KMS-11 (cell line): ENCODE results near the gene ATP8A2.

ENCODE experiments used
- H2AFZ ChIP-seq: fragments of 200-600 bp; sonication (generic); 2 replicates; pipeline ENCODE4 v1.6.1; 2016; ENCODE audit warnings: antibody characterized with exemption, mixed run types, low read depth
- H3K27ac ChIP-seq: fragments of 200-600 bp; sonication (generic); 2 replicates; pipeline ENCODE4 v1.6.1; 2016; ENCODE audit warnings: mild to moderate bottlenecking, mixed run types
- H3K27me3 ChIP-seq: fragments of 200-600 bp; sonication (generic); 2 replicates; pipeline ENCODE4 v1.6.1; 2017; ENCODE audit warnings: mild to moderate bottlenecking, low read depth, mixed run types, moderate library complexity; ENCODE audit not compliant: insufficient read depth
- H3K36me3 ChIP-seq: fragments of 200-600 bp; sonication (generic); 2 replicates; pipeline ENCODE4 v1.6.1; 2017; ENCODE audit warnings: mild to moderate bottlenecking, mixed run types; ENCODE audit not compliant: insufficient read depth
- H3K4me1 ChIP-seq: fragments of 200-600 bp; sonication (generic); 2 replicates; pipeline ENCODE4 v1.6.1; 2016; ENCODE audit warnings: mild to moderate bottlenecking, low read depth, mixed run types; ENCODE audit not compliant: poor library complexity, severe bottlenecking
- H3K4me2 ChIP-seq: fragments of 200-600 bp; sonication (generic); 2 replicates; pipeline ENCODE4 v1.7.0; 2016; ENCODE audit warnings: mild to moderate bottlenecking, mixed run types
- H3K4me3 ChIP-seq: fragments of 200-600 bp; sonication (generic); IDR thresholded peaks from 2 replicates; pipeline ENCODE4 v1.6.1; 2017; ENCODE audit warnings: low read depth, low read length, mixed read lengths; ENCODE audit not compliant: insufficient read depth
- H3K79me2 ChIP-seq: fragments of 200-600 bp; sonication (generic); 2 replicates; pipeline ENCODE4 v1.6.1; 2016; ENCODE audit warnings: low read depth, mixed run types; ENCODE audit not compliant: insufficient read depth
- H3K9ac ChIP-seq: fragments of 200-600 bp; sonication (generic); 2 replicates; pipeline ENCODE4 v1.6.1; 2016; ENCODE audit warnings: mild to moderate bottlenecking, mixed run types
- H4K20me1 ChIP-seq: fragments of 200-600 bp; sonication (generic); 2 replicates; pipeline ENCODE4 v1.6.1; 2016; ENCODE audit warnings: mild to moderate bottlenecking, mixed run types; ENCODE audit not compliant: insufficient read depth
- TF ChIP-seq, protein P1 (sequence below): fragments of 200-600 bp; sonication (generic); conservative IDR thresholded peaks from 2 replicates; pipeline ENCODE4 v1.6.1; 2017; ENCODE audit warnings: low read depth, mild to moderate bottlenecking, antibody characterized with exemption, low read length, moderate library complexity, mixed read lengths

Gene ATP8A2

GRCh38 chr13:25645681-25646080 is 273.9 kb downstream of the ATP8A2 start:
- Histone ChIP-seq H3K79me2 (no peaks in the 10 kb centered on the region), H3K27me3 (no peaks in the 10 kb centered on the region), H4K20me1 (no peaks in the 10 kb centered on the region), H3K4me1 (no peaks in the 10 kb centered on the region), H3K27ac (no peak overlapping the region), H2AFZ (no peak overlapping the region), H3K4me3 (no peak overlapping the region), H3K9ac (no peak overlapping the region), H3K4me2 (no peak overlapping the region), H3K36me3 (no peaks in the 10 kb centered on the region)
- TF ChIP-seq, protein P1, sequence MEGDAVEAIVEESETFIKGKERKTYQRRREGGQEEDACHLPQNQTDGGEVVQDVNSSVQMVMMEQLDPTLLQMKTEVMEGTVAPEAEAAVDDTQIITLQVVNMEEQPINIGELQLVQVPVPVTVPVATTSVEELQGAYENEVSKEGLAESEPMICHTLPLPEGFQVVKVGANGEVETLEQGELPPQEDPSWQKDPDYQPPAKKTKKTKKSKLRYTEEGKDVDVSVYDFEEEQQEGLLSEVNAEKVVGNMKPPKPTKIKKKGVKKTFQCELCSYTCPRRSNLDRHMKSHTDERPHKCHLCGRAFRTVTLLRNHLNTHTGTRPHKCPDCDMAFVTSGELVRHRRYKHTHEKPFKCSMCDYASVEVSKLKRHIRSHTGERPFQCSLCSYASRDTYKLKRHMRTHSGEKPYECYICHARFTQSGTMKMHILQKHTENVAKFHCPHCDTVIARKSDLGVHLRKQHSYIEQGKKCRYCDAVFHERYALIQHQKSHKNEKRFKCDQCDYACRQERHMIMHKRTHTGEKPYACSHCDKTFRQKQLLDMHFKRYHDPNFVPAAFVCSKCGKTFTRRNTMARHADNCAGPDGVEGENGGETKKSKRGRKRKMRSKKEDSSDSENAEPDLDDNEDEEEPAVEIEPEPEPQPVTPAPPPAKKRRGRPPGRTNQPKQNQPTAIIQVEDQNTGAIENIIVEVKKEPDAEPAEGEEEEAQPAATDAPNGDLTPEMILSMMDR = no peak

- no peaks in the 10 kb centered on the region for H3K36me3 ChIP-seq
- no peak overlapping the region for H3K4me2 ChIP-seq
- H4K20me1 ChIP-seq = no peaks in the 10 kb centered on the region
- no peak overlapping the region for H3K4me3 ChIP-seq
- H3K27me3 ChIP-seq = no peaks in the 10 kb centered on the region
- no peak overlapping the region for H2AFZ ChIP-seq
- H3K27ac ChIP-seq = no peak overlapping the region
- TF ChIP-seq, protein P1 = no peak
- peaks cover 8% of the 10 kb centered on the region for H3K4me1 ChIP-seq
- no peak overlapping the region for H3K9ac ChIP-seq
- H3K79me2 ChIP-seq = no peaks in the 10 kb centered on the region
Observed at GRCh38 chr13:25649001-25649633, 277.3 kb downstream of the ATP8A2 start.

GRCh38 chr13:25652764-25653163 is 281.0 kb downstream of the ATP8A2 start:
- Histone ChIP-seq H3K4me3 (no peak overlapping the region), H3K9ac (no peak overlapping the region)

GRCh38 chr13:25654322-25654721 is 282.5 kb downstream of the ATP8A2 start:
- Histone ChIP-seq H3K9ac (no peak overlapping the region), H3K27ac (no peak overlapping the region), H3K27me3 (no peaks in the 10 kb centered on the region), H3K4me2 (no peak overlapping the region), H3K36me3 (no peaks in the 10 kb centered on the region), H3K4me3 (no peak overlapping the region), H3K4me1 (peaks cover 8% of the 10 kb centered on the region), H3K79me2 (no peaks in the 10 kb centered on the region), H2AFZ (no peak overlapping the region), H4K20me1 (no peaks in the 10 kb centered on the region)
- TF ChIP-seq, protein P1 = no peak

More at GRCh38 chr13:25652764-25653163, 281.0 kb downstream of the ATP8A2 start:
- no peak overlapping the region for H2AFZ ChIP-seq
- H3K4me2 ChIP-seq = no peak overlapping the region; the same call in 1 of the 2 replicates
- no peaks in the 10 kb centered on the region for H3K79me2 ChIP-seq
- H3K4me1 ChIP-seq = peaks cover 8% of the 10 kb centered on the region
- TF ChIP-seq, protein P1 = no peak
- H3K27me3 ChIP-seq = no peaks in the 10 kb centered on the region
- no peaks in the 10 kb centered on the region for H4K20me1 ChIP-seq
- no peaks in the 10 kb centered on the region for H3K36me3 ChIP-seq
- no peak overlapping the region for H3K27ac ChIP-seq
